ENCODE results near the gene TMEM132C. TPM values are rescaled to one million over a fixed set of nuclear protein-coding genes. Genes with fewer than 3 reads are reported as not detected.

TMEM132C gene
- total RNA-seq, 4 donors from 2014 or later = 2.4 to 5.5 (median 3.3) TPM

DNA sequence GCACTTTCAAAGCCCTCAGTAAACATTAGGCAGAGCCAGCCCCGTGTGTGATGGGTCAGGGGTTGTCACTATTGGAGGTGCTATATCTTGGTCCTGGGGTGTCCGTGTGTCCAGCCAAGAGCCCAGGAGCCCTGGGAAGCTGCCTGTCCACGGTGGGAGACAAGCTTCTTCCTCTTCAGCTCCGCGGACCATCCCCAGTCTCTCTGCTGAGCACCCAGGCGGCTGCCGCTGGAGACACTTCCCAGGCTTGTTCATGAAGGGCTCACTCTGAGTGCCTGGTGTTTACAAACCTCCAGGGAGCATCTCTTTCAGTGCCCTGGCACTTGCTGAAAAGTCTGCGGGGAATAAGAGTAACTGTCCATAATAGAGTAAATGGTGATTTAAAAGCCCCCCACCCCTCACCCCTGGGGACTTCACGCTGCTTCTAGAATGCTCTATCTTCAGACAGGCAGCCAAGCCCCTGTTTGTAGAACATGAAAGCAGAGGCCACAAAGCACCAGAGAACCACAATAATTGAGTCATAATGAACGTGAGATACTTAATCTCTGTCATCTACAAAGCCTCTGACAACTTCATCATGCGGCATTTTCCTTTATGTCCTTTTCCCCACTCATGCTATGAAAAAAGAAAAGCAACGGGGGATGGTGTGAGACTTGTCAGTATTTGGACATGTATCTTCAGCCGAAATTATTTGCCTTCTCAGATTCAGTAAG is 178.6 kb downstream of the TMEM132C start:
- no peak overlapping the region for H3K27ac ChIP-seq
- no peak for ATAC-seq

GRCh38 chr12:128449146-128449894 is 182.3 kb downstream of the TMEM132C start:
- H3K36me3 ChIP-seq = no peaks in the 10 kb centered on the region
- no peak overlapping the region for H3K4me3 ChIP-seq
- TF ChIP-seq POLR2AphosphoS5 (IDR thresholded peaks at IDR 0.05) (no peak), POLR2A (IDR thresholded peaks at IDR 0.05) (no peak), EP300 (IDR thresholded peaks at IDR 0.05) (no peak)
- TF ChIP-seq, protein P1, sequence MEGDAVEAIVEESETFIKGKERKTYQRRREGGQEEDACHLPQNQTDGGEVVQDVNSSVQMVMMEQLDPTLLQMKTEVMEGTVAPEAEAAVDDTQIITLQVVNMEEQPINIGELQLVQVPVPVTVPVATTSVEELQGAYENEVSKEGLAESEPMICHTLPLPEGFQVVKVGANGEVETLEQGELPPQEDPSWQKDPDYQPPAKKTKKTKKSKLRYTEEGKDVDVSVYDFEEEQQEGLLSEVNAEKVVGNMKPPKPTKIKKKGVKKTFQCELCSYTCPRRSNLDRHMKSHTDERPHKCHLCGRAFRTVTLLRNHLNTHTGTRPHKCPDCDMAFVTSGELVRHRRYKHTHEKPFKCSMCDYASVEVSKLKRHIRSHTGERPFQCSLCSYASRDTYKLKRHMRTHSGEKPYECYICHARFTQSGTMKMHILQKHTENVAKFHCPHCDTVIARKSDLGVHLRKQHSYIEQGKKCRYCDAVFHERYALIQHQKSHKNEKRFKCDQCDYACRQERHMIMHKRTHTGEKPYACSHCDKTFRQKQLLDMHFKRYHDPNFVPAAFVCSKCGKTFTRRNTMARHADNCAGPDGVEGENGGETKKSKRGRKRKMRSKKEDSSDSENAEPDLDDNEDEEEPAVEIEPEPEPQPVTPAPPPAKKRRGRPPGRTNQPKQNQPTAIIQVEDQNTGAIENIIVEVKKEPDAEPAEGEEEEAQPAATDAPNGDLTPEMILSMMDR (IDR thresholded peaks at IDR 0.05) = no peak
- no peak overlapping the region for H3K27ac ChIP-seq
- ATAC-seq = peak; percentile 41
- peaks cover 20% of the 10 kb centered on the region for H3K27me3 ChIP-seq
- no peaks in the 10 kb centered on the region for H3K4me1 ChIP-seq
- WGBS, 2 donors (ENCODE audit: low coverage in 1 of 2) = 33 to 40% methylated on average over 6 to 7 of the region's 7 CpGs
- H3K9me3 ChIP-seq = no peaks in the 10 kb centered on the region

More for the DNA sequence above, 178.6 kb downstream of the TMEM132C start:
- H3K27me3 ChIP-seq = peaks cover 9% of the 10 kb centered on the region
- H3K4me3 ChIP-seq = no peak overlapping the region
- H3K9me3 ChIP-seq = no peaks in the 10 kb centered on the region
- no peaks in the 10 kb centered on the region for H3K36me3 ChIP-seq
- WGBS, 2 donors (ENCODE audit: low coverage in 1 of 2) = 44 to 72% methylated on average over 4 to 7 of the region's 13 CpGs
- TF ChIP-seq POLR2AphosphoS5 (IDR thresholded peaks at IDR 0.05) (no peak), POLR2A (IDR thresholded peaks at IDR 0.05) (no peak), EP300 (IDR thresholded peaks at IDR 0.05) (no peak)
- TF ChIP-seq, protein P1 (IDR thresholded peaks at IDR 0.05) = no peak
- no peaks in the 10 kb centered on the region for H3K4me1 ChIP-seq

- no peak overlapping the region for H3K4me3 ChIP-seq
- peaks cover 16% of the 10 kb centered on the region for H3K27me3 ChIP-seq
- 71 to 92% methylated on average over 3 of the region's 3 CpGs for WGBS, 2 donors (ENCODE audit: low coverage in 1 of 2)
- TF ChIP-seq EP300 (IDR thresholded peaks at IDR 0.05) = no peak
- TF ChIP-seq, protein P1 (IDR thresholded peaks at IDR 0.05) = no peak
- no peaks in the 10 kb centered on the region for H3K36me3 ChIP-seq
- no peaks in the 10 kb centered on the region for H3K9me3 ChIP-seq
- ATAC-seq = no peak
- no peaks in the 10 kb centered on the region for H3K4me1 ChIP-seq
- H3K27ac ChIP-seq = no peak overlapping the region
These were observed 183.8 kb downstream of the TMEM132C start for GRCh38 chr12:128450810-128451209.

GRCh38 chr12:128455851-128456250 is 188.9 kb downstream of the TMEM132C start:
- peaks cover 11% of the 10 kb centered on the region for H3K27me3 ChIP-seq
- H3K4me1 ChIP-seq = no peaks in the 10 kb centered on the region
- H3K36me3 ChIP-seq = no peaks in the 10 kb centered on the region
- peak; percentile 50 for ATAC-seq
- peaks cover 0 to 8% (median 0%) of the 10 kb centered on the region in 3 donors for H3K9me3 ChIP-seq
- WGBS, 2 donors (ENCODE audit: low coverage in 1 of 2) = 23 to 67% methylated on average over 1 to 5 of the region's 5 CpGs
- no peak overlapping the region for H3K4me3 ChIP-seq
- TF ChIP-seq, protein P1 (IDR thresholded peaks at IDR 0.05) = no peak
- TF ChIP-seq POLR2AphosphoS5 (IDR thresholded peaks at IDR 0.05) = peak; percentile 27
- no peak overlapping the region for H3K27ac ChIP-seq

GRCh38 chr12:128456922-128457321 is 190.0 kb downstream of the TMEM132C start:
- no peak for TF ChIP-seq EP300 (IDR thresholded peaks at IDR 0.05)
- TF ChIP-seq, protein P1 (IDR thresholded peaks at IDR 0.05) = no peak
- TF ChIP-seq POLR2AphosphoS5 (IDR thresholded peaks at IDR 0.05) = no peak
- TF ChIP-seq POLR2A (IDR thresholded peaks at IDR 0.05) = no peak
- ATAC-seq = no peak
- no peaks in the 10 kb centered on the region for H3K4me1 ChIP-seq
- H3K9me3 ChIP-seq = peaks cover 0 to 8% (median 0%) of the 10 kb centered on the region in 3 donors
- H3K36me3 ChIP-seq = no peaks in the 10 kb centered on the region
- WGBS, 2 donors (ENCODE audit: low coverage in 1 of 2) = 94 to 100% methylated on average over 1 to 3 of the region's 3 CpGs
- H3K27ac ChIP-seq = no peak overlapping the region
- peaks cover 11% of the 10 kb centered on the region for H3K27me3 ChIP-seq
- H3K4me3 ChIP-seq = no peak overlapping the region
